GM12872 (cell line): Measurements from ENCODE around the gene EEF2KMT.
A peak's percentile ranks its signal among the peaks of the same experiment; 100 is the strongest.
"Not testable (repeated sequence)": the region's sequence is repeated elsewhere in the genome, so short reads cannot be mapped to it uniquely, and the experiment has no call there.

Experiments
- CTCF ChIP-seq: IDR thresholded peaks from 3 replicates; pipeline ENCODE4 v1.5.1; 2011; ENCODE audit warnings: low read depth, mild to moderate bottlenecking, low read length, moderate library complexity; ENCODE audit not compliant: insufficient read depth

EEF2KMT gene

GRCh38 chr16:5097470-5098220 is at the start of gene EEF2KMT:
Gene EEF2KMT, minus strand, starts transcription at chr16:5097795. Its CDS starts 56 bp downstream, at chr16:5097739.
- TF ChIP-seq CTCF: not testable (repeated sequence)

GRCh38 chr16:5143761-5144620 is 46.4 kb upstream of the EEF2KMT start:
- TF ChIP-seq CTCF: no peak

GRCh38 chr16:5108505-5109158 is 11.0 kb upstream of the EEF2KMT start:
- TF ChIP-seq CTCF: no peak

GRCh38 chr16:5084802-5085201 is 12.8 kb downstream of the EEF2KMT start:
- TF ChIP-seq CTCF: peak; percentile 81

- no peak for TF ChIP-seq CTCF
These were observed 19.0 kb downstream of the EEF2KMT start for GRCh38 chr16:5078626-5079025.

- no peak for TF ChIP-seq CTCF
These were observed 20.3 kb downstream of the EEF2KMT start for GRCh38 chr16:5077304-5077703.

- no peak for TF ChIP-seq CTCF
These were observed 22.0 kb downstream of the EEF2KMT start for GRCh38 chr16:5075637-5076036.
